Stimulated activated memory B cell treated with anti-CD40 and anti-IgM and Interleukin-4, amounts not matched to agents 10 μg/mL and 1 μg/mL and 100 μg/mL, for 72 hours (primary cell): ENCODE data around the gene VSIG10L2.
"Not testable (repeated sequence)": the region's sequence is repeated elsewhere in the genome, so short reads cannot be mapped to it uniquely, and the experiment has no call there.

ENCODE experiments used
- ATAC-seq: fragments of 150-1000 bp; cut with Tn5 transposase; 2 replicates; pipeline ENCODE4 v1.10.0; 2021
- H3K27ac Mint-ChIP-seq: one replicate; pipeline ENCODE4 v1.8.0; 2022; ENCODE audit warnings: mild to moderate bottlenecking, mixed read lengths
- H3K27me3 Mint-ChIP-seq: one replicate; pipeline ENCODE4 v1.8.0; 2022; ENCODE audit warnings: mixed read lengths
- H3K36me3 Mint-ChIP-seq: one replicate; pipeline ENCODE4 v1.8.0; 2022; ENCODE audit warnings: mixed read lengths
- H3K4me1 Mint-ChIP-seq: one replicate; pipeline ENCODE4 v1.8.0; 2022; ENCODE audit warnings: mixed read lengths
- H3K4me3 Mint-ChIP-seq: one replicate; pipeline ENCODE4 v1.8.0; 2022; ENCODE audit warnings: mild to moderate bottlenecking, moderate library complexity, mixed read lengths
- H3K9me3 Mint-ChIP-seq: one replicate; pipeline ENCODE4 v1.8.0; 2022; ENCODE audit warnings: mixed read lengths

Gene VSIG10L2

DNA sequence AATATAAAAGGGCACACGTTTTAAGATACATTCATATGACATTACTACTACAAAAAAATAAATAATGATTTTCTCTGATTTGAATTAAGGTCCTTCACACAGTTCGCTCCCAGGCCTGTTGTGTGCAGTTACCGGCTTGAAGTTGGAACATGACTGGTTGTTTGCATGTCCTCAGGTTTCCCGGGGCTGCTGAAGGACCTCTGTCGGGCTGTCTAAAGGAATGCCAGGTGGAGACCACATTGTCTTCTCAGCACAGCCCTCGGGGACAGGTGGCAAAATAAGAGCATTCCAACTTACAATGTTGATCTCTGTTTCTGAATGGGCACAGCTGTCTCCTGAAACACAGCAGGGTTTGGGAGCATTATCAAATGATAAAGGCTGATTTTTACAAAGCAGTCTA, 14.9 kb downstream of the VSIG10L2 start:
- Mint-ChIP-seq H3K4me3 (no peak overlapping the region), H3K4me1 (no peaks in the 10 kb centered on the region), H3K27ac (no peak overlapping the region), H3K27me3 (no peaks in the 10 kb centered on the region), H3K36me3 (no peaks in the 10 kb centered on the region), H3K9me3 (peaks cover 7% of the 10 kb centered on the region)
- no peak for ATAC-seq

GRCh38 chr11:125967515-125967914, 21.7 kb downstream of the VSIG10L2 start:
- Mint-ChIP-seq H3K4me1 (no peaks in the 10 kb centered on the region), H3K9me3 (peaks cover 5% of the 10 kb centered on the region), H3K27me3 (peaks cover 17% of the 10 kb centered on the region), H3K36me3 (no peaks in the 10 kb centered on the region), H3K27ac (no peak overlapping the region), H3K4me3 (no peak overlapping the region)
- ATAC-seq = no peak

- H3K4me1 Mint-ChIP-seq = no peaks in the 10 kb centered on the region
- no peak overlapping the region for H3K4me3 Mint-ChIP-seq
- no peaks in the 10 kb centered on the region for H3K9me3 Mint-ChIP-seq
- H3K27ac Mint-ChIP-seq = no peak overlapping the region
- H3K27me3 Mint-ChIP-seq = peaks cover 26% of the 10 kb centered on the region
- no peaks in the 10 kb centered on the region for H3K36me3 Mint-ChIP-seq
- ATAC-seq = no peak
Measured at GRCh38 chr11:125968354-125968753, 22.5 kb downstream of the VSIG10L2 start.

DNA sequence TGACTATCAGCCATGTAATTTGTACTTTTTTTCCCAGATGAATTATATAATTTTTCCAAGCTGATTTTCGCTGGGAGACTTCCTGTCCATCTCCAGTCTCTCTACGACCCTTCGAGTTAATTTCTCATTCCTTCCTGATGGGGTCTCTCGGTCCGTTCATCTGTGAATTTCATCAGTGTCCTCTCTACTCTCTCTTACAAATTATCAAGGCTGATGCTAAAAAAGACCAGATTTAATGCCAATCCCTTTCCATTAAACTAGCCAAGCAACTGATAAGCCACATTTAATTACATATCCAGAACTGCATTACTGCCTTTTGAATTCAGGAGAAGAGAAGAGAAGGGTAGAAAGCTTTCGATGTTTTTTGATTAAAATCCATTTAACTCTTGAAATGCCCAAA, 25.8 kb downstream of the VSIG10L2 start:
- no peak for ATAC-seq
- H3K36me3 Mint-ChIP-seq = no peaks in the 10 kb centered on the region
- H3K27me3 Mint-ChIP-seq = peaks cover 43% of the 10 kb centered on the region
- H3K27ac Mint-ChIP-seq = no peak overlapping the region
- H3K4me3 Mint-ChIP-seq = no peak overlapping the region
- H3K4me1 Mint-ChIP-seq = no peaks in the 10 kb centered on the region
- H3K9me3 Mint-ChIP-seq = no peaks in the 10 kb centered on the region

DNA sequence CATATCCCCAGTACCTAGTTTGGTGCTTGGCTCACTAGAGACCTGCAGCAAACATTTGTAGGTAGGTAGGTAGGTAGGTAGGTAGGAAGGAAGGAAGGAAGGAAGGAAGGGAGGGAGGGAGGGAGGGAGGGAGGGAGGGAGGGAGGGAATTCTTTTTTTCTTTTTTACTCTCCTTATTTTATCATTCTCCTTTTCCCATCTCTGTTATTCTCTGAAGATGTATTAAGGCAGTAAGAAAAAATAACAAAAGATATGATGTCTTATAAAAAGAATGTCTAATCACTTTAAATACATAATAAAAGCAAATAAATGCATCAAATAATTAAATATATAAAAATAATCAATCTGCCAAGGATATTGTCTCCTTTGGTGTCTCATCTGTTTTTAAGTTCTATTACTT, 28.4 kb downstream of the VSIG10L2 start:
- Mint-ChIP-seq H3K9me3 (no peaks in the 10 kb centered on the region), H3K36me3 (no peaks in the 10 kb centered on the region), H3K4me3 (no peak overlapping the region), H3K4me1 (no peaks in the 10 kb centered on the region), H3K27me3 (peaks cover 43% of the 10 kb centered on the region), H3K27ac (no peak overlapping the region)
- ATAC-seq = no peak

DNA sequence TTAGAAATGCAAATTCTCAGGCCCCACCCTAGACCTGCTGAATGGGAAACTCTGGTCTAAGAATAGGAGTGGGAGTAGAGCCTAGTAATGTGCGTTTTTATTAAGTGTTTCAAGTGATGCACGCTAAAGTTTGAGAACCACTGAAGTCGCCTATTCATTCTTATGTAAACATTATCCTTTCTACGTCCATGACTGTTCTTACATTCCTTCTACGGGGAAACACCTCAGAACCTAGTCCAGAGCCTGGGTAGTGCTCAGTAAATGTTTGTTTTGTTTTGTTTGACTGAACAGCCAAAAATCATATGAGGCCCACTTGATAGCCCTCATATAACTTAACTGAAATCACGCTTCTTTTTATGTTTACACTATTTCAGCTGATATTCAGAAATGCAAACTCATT, 29.8 kb downstream of the VSIG10L2 start:
- Mint-ChIP-seq H3K4me1 (no peaks in the 10 kb centered on the region), H3K36me3 (no peaks in the 10 kb centered on the region), H3K27ac (no peak overlapping the region), H3K27me3 (peaks cover 41% of the 10 kb centered on the region), H3K9me3 (no peaks in the 10 kb centered on the region), H3K4me3 (no peak overlapping the region)
- no peak for ATAC-seq

GRCh38 chr11:125976156-125976555, 30.3 kb downstream of the VSIG10L2 start:
- Mint-ChIP-seq H3K36me3 (no peaks in the 10 kb centered on the region), H3K4me3 (no peak overlapping the region), H3K27me3 (peaks cover 42% of the 10 kb centered on the region), H3K27ac (no peak overlapping the region), H3K4me1 (no peaks in the 10 kb centered on the region), H3K9me3 (no peaks in the 10 kb centered on the region)
- no peak for ATAC-seq

DNA sequence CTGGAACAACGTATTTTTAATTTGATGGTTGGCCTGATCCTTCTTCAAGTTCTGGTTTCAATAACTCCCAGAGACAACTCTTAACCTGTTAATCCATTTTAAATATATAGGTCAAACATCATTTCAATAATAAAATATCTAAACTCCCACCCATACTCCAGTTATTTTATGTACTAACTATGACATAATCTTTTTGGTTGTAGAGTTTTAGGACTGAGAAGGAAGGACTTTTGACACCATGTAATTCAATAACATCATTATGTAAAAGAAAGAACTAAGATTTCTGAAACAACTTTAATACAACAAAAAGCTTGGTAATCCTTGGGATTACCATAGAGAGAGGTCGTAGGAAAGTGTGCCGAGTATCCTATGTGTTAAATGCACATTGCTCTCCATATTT, 31.5 kb downstream of the VSIG10L2 start:
- ATAC-seq = no peak
- H3K27me3 Mint-ChIP-seq = peaks cover 34% of the 10 kb centered on the region
- no peak overlapping the region for H3K4me3 Mint-ChIP-seq
- no peaks in the 10 kb centered on the region for H3K9me3 Mint-ChIP-seq
- H3K27ac Mint-ChIP-seq = no peak overlapping the region
- H3K36me3 Mint-ChIP-seq = no peaks in the 10 kb centered on the region
- H3K4me1 Mint-ChIP-seq = no peaks in the 10 kb centered on the region

DNA sequence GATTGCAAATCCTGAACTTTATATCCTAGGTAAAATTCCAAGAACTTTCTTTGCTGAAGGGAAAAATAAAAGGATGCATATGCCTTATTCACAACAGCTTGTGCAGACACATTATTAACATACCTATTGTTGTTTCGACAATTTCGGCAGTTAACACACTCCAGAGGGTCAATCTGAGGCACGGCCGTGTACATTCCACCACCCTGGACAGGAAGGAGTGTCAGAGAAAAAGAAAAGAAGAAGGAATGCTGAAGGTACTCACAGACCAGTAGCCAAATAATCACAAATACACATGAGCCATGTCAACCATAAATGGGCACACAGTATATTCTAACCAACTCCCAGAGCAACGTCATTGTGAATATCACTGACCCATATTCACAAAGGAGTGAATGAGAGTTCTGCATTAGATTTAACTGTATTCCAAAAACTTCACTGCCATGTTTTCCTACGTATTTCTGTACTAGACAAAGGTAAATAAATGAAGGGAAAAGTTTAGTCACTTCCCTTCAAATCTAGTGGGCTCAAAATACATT, 32.4 kb downstream of the VSIG10L2 start:
- peaks cover 7% of the 10 kb centered on the region for H3K4me1 Mint-ChIP-seq
- H3K9me3 Mint-ChIP-seq = no peaks in the 10 kb centered on the region
- ATAC-seq = no peak
- peaks cover 32% of the 10 kb centered on the region for H3K27me3 Mint-ChIP-seq
- no peak overlapping the region for H3K27ac Mint-ChIP-seq
- no peaks in the 10 kb centered on the region for H3K36me3 Mint-ChIP-seq
- no peak overlapping the region for H3K4me3 Mint-ChIP-seq

- H3K27me3 Mint-ChIP-seq = peaks cover 25% of the 10 kb centered on the region
- H3K9me3 Mint-ChIP-seq = no peaks in the 10 kb centered on the region
- no peaks in the 10 kb centered on the region for H3K36me3 Mint-ChIP-seq
- H3K4me3 Mint-ChIP-seq = no peak overlapping the region
- H3K4me1 Mint-ChIP-seq = peaks cover 7% of the 10 kb centered on the region
- no peak overlapping the region for H3K27ac Mint-ChIP-seq
- no peak for ATAC-seq
Measured at GRCh38 chr11:125978778-125979407, 33.0 kb downstream of the VSIG10L2 start.

- H3K4me1 Mint-ChIP-seq = peaks cover 7% of the 10 kb centered on the region
- no peak for ATAC-seq
- no peak overlapping the region for H3K4me3 Mint-ChIP-seq
- no peak overlapping the region for H3K27ac Mint-ChIP-seq
- no peaks in the 10 kb centered on the region for H3K9me3 Mint-ChIP-seq
- H3K36me3 Mint-ChIP-seq = no peaks in the 10 kb centered on the region
- H3K27me3 Mint-ChIP-seq = peaks cover 19% of the 10 kb centered on the region
Measured at GRCh38 chr11:125979511-125979910, 33.7 kb downstream of the VSIG10L2 start.

- no peak overlapping the region for H3K27ac Mint-ChIP-seq
- no peaks in the 10 kb centered on the region for H3K9me3 Mint-ChIP-seq
- H3K36me3 Mint-ChIP-seq = no peaks in the 10 kb centered on the region
- peaks cover 7% of the 10 kb centered on the region for H3K4me1 Mint-ChIP-seq
- no peak for ATAC-seq
- H3K27me3 Mint-ChIP-seq = peaks cover 14% of the 10 kb centered on the region
- H3K4me3 Mint-ChIP-seq = no peak overlapping the region
Measured at GRCh38 chr11:125980436-125980835, 34.6 kb downstream of the VSIG10L2 start.

DNA sequence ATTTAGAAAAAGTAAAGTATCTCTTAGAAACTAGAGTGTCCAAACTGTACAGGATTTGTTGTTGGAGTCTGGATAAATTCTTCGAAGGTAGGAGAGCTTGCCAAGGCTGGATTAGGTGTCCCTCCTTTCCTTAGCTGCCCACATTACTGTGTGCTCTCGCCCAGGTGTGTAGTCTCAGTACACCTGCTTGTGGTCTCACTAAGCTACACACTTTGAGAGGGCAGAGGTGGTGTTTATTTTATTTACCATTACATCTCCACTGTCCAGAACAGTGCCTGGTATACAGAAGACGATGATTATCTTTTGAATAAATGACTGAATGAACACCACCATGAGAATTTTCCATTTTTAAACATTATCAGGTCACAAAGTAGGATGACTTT, 36.5 kb downstream of the VSIG10L2 start:
- no peak for ATAC-seq
- H3K4me1 Mint-ChIP-seq = peaks cover 7% of the 10 kb centered on the region
- no peak overlapping the region for H3K27ac Mint-ChIP-seq
- peaks cover 14% of the 10 kb centered on the region for H3K27me3 Mint-ChIP-seq
- no peaks in the 10 kb centered on the region for H3K36me3 Mint-ChIP-seq
- no peak overlapping the region for H3K4me3 Mint-ChIP-seq
- no peaks in the 10 kb centered on the region for H3K9me3 Mint-ChIP-seq

GRCh38 chr11:125985956-125986355, 40.1 kb downstream of the VSIG10L2 start:
- ATAC-seq, H3K4me1 Mint-ChIP-seq, H3K27me3 Mint-ChIP-seq, H3K27ac Mint-ChIP-seq, H3K9me3 Mint-ChIP-seq, H3K36me3 Mint-ChIP-seq, H3K4me3 Mint-ChIP-seq: not testable (repeated sequence)

GRCh38 chr11:125987066-125987641, 41.3 kb downstream of the VSIG10L2 start:
- H3K4me1 Mint-ChIP-seq = peaks cover 7% of the 10 kb centered on the region
- ATAC-seq = no peak
- H3K27me3 Mint-ChIP-seq = peaks cover 7% of the 10 kb centered on the region
- H3K9me3 Mint-ChIP-seq = no peaks in the 10 kb centered on the region
- no peak overlapping the region for H3K27ac Mint-ChIP-seq
- H3K4me3 Mint-ChIP-seq = no peak overlapping the region
- no peaks in the 10 kb centered on the region for H3K36me3 Mint-ChIP-seq

DNA sequence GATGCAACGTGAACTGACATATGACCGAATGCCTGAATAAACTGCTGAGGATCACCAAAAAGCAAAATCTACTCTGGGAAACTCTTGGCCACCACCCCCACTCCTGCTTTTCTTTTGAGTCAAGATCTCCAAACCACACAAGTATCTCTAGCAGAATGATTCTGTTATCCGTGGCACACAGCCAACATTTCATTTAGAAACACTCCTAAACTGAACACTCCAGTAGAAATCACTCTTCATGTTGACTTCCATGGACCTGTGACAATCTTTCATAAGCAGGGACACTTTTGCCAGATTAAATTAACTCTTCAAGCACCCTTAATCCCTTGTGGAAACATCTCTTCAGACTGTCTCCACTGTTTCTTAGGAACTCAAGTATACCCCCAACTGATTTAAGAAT, 44.4 kb downstream of the VSIG10L2 start:
- H3K9me3 Mint-ChIP-seq = no peaks in the 10 kb centered on the region

More for the DNA sequence above, 44.4 kb downstream of the VSIG10L2 start:
- no peak overlapping the region for H3K4me3 Mint-ChIP-seq
- no peaks in the 10 kb centered on the region for H3K36me3 Mint-ChIP-seq
- no peak overlapping the region for H3K27ac Mint-ChIP-seq
- peaks cover 10% of the 10 kb centered on the region for H3K4me1 Mint-ChIP-seq
- H3K27me3 Mint-ChIP-seq = no peaks in the 10 kb centered on the region
- no peak for ATAC-seq
